WTC11 (cell line): Measurements from ENCODE around the gene RNF151. TPM values are rescaled to one million over a fixed set of nuclear protein-coding genes. Genes with fewer than 3 reads are reported as not detected.

Experiments used
- ATF6 ChIP-seq: sonication (generic); formaldehyde crosslinking; IDR thresholded peaks from 2 replicates; pipeline ENCODE4 v1.8.1; 2023; ENCODE audit warnings: mild to moderate bottlenecking, missing genetic modification reagents
- CDX4 ChIP-seq: fragments of 250-450 bp; sonication (Bioruptor Pico); IDR thresholded peaks from 2 replicates; pipeline ENCODE4 v1.9.0; 2021; ENCODE audit warnings: moderate library complexity, mild to moderate bottlenecking, inconsistent platforms, borderline replicate concordance
- CREB1 ChIP-seq: sonication (generic); formaldehyde crosslinking; IDR thresholded peaks from 2 replicates; pipeline ENCODE4 v1.8.0; 2023; ENCODE audit warnings: mild to moderate bottlenecking, missing genetic modification reagents
- E2F5 ChIP-seq: sonication (generic); formaldehyde crosslinking; IDR thresholded peaks from 2 replicates; pipeline ENCODE4 v1.8.1; 2022; ENCODE audit warnings: mild to moderate bottlenecking, moderate library complexity, missing genetic modification reagents
- EMX1 ChIP-seq: fragments of 250-450 bp; sonication (Bioruptor Pico); IDR thresholded peaks from 2 replicates; pipeline ENCODE4 v1.8.0; 2021; ENCODE audit warnings: mild to moderate bottlenecking
- FOXP4 ChIP-seq: sonication (generic); formaldehyde crosslinking; IDR thresholded peaks from 2 replicates; pipeline ENCODE4 v1.8.0; 2022; ENCODE audit warnings: mild to moderate bottlenecking, missing genetic modification reagents
- GRHL2 ChIP-seq: fragments of 250-450 bp; sonication (Bioruptor Pico); IDR thresholded peaks from 2 replicates; pipeline ENCODE4 v1.8.0; 2022; ENCODE audit warnings: mild to moderate bottlenecking, moderate library complexity; ENCODE audit not compliant: insufficient replicate concordance, severe bottlenecking
- MYBL2 ChIP-seq: sonication (generic); formaldehyde crosslinking; IDR thresholded peaks from 2 replicates; pipeline ENCODE4 v1.8.1; 2023; ENCODE audit warnings: mild to moderate bottlenecking, moderate library complexity, missing genetic modification reagents
- NR1H2 ChIP-seq: sonication (generic); formaldehyde crosslinking; IDR thresholded peaks from 2 replicates; pipeline ENCODE4 v1.9.0; 2021; ENCODE audit warnings: mild to moderate bottlenecking, moderate library complexity, missing genetic modification reagents
- NR3C1 ChIP-seq: sonication (generic); formaldehyde crosslinking; conservative IDR thresholded peaks from 2 replicates; pipeline ENCODE4 v1.8.1; 2023; ENCODE audit warnings: low read depth, mild to moderate bottlenecking, missing genetic modification reagents
- SMAD3 ChIP-seq: sonication (generic); formaldehyde crosslinking; IDR thresholded peaks from 2 replicates; pipeline ENCODE4 v1.8.0; 2022; ENCODE audit warnings: missing genetic modification reagents, mild to moderate bottlenecking, borderline replicate concordance
- ZBTB21 ChIP-seq: sonication (generic); formaldehyde crosslinking; IDR thresholded peaks from 2 replicates; pipeline ENCODE4 v1.8.1; 2023; ENCODE audit warnings: mild to moderate bottlenecking, missing genetic modification reagents, borderline replicate concordance
- ZNF121 ChIP-seq: sonication (generic); formaldehyde crosslinking; IDR thresholded peaks from 2 replicates; pipeline ENCODE4 v1.8.0; 2023; ENCODE audit warnings: missing genetic modification reagents
- ZNF317 ChIP-seq: sonication (generic); formaldehyde crosslinking; IDR thresholded peaks from 2 replicates; pipeline ENCODE4 v1.8.1; 2023; ENCODE audit warnings: low read depth, mild to moderate bottlenecking, moderate library complexity, missing genetic modification reagents, borderline replicate concordance
- ZNF423 ChIP-seq: fragments of 250-450 bp; sonication (Bioruptor Pico); IDR thresholded peaks from 2 replicates; pipeline ENCODE4 v2.1.2; 2022; ENCODE audit warnings: mild to moderate bottlenecking, moderate library complexity
- total RNA-seq: library from RNA; stranded (reverse); gene quantifications from 3 replicates; pipeline ENCODE4 v1.2.3, GENCODE V29; 2021
- TF ChIP-seq, protein P1 (sequence below): fragments of 250-450 bp; sonication (Bioruptor Pico); IDR thresholded peaks from 2 replicates; pipeline ENCODE4 v1.9.0; 2021; ENCODE audit warnings: mild to moderate bottlenecking
- TF ChIP-seq, protein P2 (sequence below): sonication (generic); formaldehyde crosslinking; IDR thresholded peaks from 2 replicates; pipeline ENCODE4 v1.8.1; 2023; ENCODE audit warnings: mild to moderate bottlenecking, missing genetic modification reagents
- TF ChIP-seq, protein P3 (sequence below): sonication (generic); formaldehyde crosslinking; IDR thresholded peaks from 2 replicates; pipeline ENCODE4 v1.8.1; 2022; ENCODE audit warnings: mild to moderate bottlenecking, missing genetic modification reagents, moderate library complexity, borderline replicate concordance
- TF ChIP-seq, protein P4 (sequence below): sonication (generic); formaldehyde crosslinking; conservative IDR thresholded peaks from 2 replicates; pipeline ENCODE4 v1.8.1; 2023; ENCODE audit warnings: mild to moderate bottlenecking, low read depth, missing genetic modification reagents, moderate library complexity
- TF ChIP-seq, protein P5 (sequence below): sonication (generic); formaldehyde crosslinking; IDR thresholded peaks from 2 replicates; pipeline ENCODE4 v1.8.1; 2023; ENCODE audit warnings: mild to moderate bottlenecking, missing genetic modification reagents, borderline replicate concordance
- TF ChIP-seq, protein P6 (sequence below): sonication (generic); formaldehyde crosslinking; conservative IDR thresholded peaks from 2 replicates; pipeline ENCODE4 v1.8.1; 2022; ENCODE audit warnings: mild to moderate bottlenecking, missing genetic modification reagents

RNF151 gene
- total RNA-seq, 1 experiment from 2014 or later = 0.31 TPM

DNA sequence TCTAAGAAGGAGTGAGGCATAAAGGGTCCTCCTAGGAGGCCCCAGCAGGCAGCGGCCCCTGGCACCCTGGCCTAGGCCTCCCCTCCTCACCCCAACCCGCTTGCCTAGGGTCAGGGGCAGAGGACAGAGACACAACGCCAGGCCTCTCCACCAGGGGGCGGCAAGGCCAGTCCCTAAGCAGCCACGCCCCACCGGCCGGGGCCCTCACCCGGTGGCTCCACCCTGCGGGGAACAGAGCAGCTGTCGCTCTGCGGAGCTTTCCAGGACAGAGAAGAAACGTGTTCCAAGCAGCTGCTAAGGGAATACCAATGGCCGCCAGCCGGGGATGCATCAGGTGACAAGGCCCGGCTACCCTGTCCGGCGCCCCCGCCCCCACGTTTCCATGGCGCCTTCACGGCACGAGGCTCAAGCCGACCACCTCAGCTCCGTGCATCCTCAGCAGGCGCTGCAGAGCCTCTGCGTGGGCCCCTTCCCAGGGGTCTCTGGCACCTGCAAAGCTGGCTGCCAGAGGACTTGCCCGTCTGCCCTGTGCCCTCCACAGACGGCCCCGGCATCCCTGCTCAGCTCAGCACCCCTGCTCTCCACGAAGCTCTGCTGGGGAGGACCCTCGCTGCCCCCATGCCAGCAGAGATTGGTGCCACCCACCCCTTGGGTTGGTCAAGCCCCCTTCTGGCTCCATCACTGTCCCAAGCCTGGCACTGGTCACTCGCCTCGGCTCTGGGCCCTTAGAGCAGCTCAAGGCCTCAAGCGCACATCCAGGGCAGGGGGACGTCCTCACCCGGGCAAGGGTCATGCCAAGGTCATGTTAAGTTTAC is 37.4 kb downstream of the RNF151 start (continued):
- no peak for TF ChIP-seq ATF6
- no peak for TF ChIP-seq CDX4 (CRISPR knock-in tag)
- no peak for TF ChIP-seq ZBTB21 (CRISPR knock-in tag)
- TF ChIP-seq, protein P1, sequence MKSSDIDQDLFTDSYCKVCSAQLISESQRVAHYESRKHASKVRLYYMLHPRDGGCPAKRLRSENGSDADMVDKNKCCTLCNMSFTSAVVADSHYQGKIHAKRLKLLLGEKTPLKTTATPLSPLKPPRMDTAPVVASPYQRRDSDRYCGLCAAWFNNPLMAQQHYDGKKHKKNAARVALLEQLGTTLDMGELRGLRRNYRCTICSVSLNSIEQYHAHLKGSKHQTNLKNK (CRISPR knock-in tag) = no peak
- TF ChIP-seq MYBL2 (CRISPR knock-in tag) = no peak
- TF ChIP-seq ZNF317 (CRISPR knock-in tag) = 0 out of 2 replicates have a peak, but pooled peaks have one; percentile 13
- no peak for TF ChIP-seq NR3C1
- 0 out of 2 replicates have a peak, but pooled peaks have one; percentile 15 for TF ChIP-seq E2F5 (CRISPR knock-in tag)
- no peak for TF ChIP-seq GRHL2 (CRISPR knock-in tag)
- no peak for TF ChIP-seq EMX1 (CRISPR knock-in tag)
- no peak for TF ChIP-seq ZNF121 (CRISPR knock-in tag)
- TF ChIP-seq, protein P2, sequence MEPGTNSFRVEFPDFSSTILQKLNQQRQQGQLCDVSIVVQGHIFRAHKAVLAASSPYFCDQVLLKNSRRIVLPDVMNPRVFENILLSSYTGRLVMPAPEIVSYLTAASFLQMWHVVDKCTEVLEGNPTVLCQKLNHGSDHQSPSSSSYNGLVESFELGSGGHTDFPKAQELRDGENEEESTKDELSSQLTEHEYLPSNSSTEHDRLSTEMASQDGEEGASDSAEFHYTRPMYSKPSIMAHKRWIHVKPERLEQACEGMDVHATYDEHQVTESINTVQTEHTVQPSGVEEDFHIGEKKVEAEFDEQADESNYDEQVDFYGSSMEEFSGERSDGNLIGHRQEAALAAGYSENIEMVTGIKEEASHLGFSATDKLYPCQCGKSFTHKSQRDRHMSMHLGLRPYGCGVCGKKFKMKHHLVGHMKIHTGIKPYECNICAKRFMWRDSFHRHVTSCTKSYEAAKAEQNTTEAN (CRISPR knock-in tag) = no peak
- TF ChIP-seq, protein P3, sequence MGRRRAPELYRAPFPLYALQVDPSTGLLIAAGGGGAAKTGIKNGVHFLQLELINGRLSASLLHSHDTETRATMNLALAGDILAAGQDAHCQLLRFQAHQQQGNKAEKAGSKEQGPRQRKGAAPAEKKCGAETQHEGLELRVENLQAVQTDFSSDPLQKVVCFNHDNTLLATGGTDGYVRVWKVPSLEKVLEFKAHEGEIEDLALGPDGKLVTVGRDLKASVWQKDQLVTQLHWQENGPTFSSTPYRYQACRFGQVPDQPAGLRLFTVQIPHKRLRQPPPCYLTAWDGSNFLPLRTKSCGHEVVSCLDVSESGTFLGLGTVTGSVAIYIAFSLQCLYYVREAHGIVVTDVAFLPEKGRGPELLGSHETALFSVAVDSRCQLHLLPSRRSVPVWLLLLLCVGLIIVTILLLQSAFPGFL (CRISPR knock-in tag) = no peak
- TF ChIP-seq, protein P4, sequence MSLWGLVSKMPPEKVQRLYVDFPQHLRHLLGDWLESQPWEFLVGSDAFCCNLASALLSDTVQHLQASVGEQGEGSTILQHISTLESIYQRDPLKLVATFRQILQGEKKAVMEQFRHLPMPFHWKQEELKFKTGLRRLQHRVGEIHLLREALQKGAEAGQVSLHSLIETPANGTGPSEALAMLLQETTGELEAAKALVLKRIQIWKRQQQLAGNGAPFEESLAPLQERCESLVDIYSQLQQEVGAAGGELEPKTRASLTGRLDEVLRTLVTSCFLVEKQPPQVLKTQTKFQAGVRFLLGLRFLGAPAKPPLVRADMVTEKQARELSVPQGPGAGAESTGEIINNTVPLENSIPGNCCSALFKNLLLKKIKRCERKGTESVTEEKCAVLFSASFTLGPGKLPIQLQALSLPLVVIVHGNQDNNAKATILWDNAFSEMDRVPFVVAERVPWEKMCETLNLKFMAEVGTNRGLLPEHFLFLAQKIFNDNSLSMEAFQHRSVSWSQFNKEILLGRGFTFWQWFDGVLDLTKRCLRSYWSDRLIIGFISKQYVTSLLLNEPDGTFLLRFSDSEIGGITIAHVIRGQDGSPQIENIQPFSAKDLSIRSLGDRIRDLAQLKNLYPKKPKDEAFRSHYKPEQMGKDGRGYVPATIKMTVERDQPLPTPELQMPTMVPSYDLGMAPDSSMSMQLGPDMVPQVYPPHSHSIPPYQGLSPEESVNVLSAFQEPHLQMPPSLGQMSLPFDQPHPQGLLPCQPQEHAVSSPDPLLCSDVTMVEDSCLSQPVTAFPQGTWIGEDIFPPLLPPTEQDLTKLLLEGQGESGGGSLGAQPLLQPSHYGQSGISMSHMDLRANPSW (CRISPR knock-in tag) = no peak
- TF ChIP-seq FOXP4 (CRISPR knock-in tag) = no peak; the same call in 1 of the 2 replicates
- no peak for TF ChIP-seq CREB1 (CRISPR knock-in tag)
- TF ChIP-seq, protein P5, sequence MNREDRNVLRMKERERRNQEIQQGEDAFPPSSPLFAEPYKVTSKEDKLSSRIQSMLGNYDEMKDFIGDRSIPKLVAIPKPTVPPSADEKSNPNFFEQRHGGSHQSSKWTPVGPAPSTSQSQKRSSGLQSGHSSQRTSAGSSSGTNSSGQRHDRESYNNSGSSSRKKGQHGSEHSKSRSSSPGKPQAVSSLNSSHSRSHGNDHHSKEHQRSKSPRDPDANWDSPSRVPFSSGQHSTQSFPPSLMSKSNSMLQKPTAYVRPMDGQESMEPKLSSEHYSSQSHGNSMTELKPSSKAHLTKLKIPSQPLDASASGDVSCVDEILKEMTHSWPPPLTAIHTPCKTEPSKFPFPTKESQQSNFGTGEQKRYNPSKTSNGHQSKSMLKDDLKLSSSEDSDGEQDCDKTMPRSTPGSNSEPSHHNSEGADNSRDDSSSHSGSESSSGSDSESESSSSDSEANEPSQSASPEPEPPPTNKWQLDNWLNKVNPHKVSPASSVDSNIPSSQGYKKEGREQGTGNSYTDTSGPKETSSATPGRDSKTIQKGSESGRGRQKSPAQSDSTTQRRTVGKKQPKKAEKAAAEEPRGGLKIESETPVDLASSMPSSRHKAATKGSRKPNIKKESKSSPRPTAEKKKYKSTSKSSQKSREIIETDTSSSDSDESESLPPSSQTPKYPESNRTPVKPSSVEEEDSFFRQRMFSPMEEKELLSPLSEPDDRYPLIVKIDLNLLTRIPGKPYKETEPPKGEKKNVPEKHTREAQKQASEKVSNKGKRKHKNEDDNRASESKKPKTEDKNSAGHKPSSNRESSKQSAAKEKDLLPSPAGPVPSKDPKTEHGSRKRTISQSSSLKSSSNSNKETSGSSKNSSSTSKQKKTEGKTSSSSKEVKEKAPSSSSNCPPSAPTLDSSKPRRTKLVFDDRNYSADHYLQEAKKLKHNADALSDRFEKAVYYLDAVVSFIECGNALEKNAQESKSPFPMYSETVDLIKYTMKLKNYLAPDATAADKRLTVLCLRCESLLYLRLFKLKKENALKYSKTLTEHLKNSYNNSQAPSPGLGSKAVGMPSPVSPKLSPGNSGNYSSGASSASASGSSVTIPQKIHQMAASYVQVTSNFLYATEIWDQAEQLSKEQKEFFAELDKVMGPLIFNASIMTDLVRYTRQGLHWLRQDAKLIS = no peak
- TF ChIP-seq SMAD3 = no peak
- no peak for TF ChIP-seq ZNF423
- TF ChIP-seq NR1H2 = no peak
- TF ChIP-seq, protein P6, sequence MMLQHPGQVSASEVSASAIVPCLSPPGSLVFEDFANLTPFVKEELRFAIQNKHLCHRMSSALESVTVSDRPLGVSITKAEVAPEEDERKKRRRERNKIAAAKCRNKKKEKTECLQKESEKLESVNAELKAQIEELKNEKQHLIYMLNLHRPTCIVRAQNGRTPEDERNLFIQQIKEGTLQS (CRISPR knock-in tag) = no peak
